GM23248 (cell line): ENCODE results near the gene RBM5. TPM values are rescaled to one million over a fixed set of nuclear protein-coding genes. Genes with fewer than 3 reads are reported as not detected.

ENCODE experiments used
- DNase-seq: peaks from one replicate; pipeline ENCODE4 v3.0.0-alpha.2; 2015
- H2AFZ ChIP-seq: fragments of 200-600 bp; sonication (generic); 2 replicates; pipeline ENCODE4 v1.6.1; 2016; ENCODE audit warnings: antibody characterized with exemption
- H3F3A ChIP-seq: fragments of 200-600 bp; sonication (generic); 2 replicates; pipeline ENCODE4 v1.6.1; 2016; ENCODE audit warnings: mild to moderate bottlenecking, antibody characterized with exemption, mixed run types; ENCODE audit not compliant: insufficient read depth
- H3K27ac ChIP-seq: fragments of 200-600 bp; sonication (generic); 2 replicates; pipeline ENCODE4 v1.5.1; 2016; ENCODE audit warnings: mild to moderate bottlenecking
- H3K27me3 ChIP-seq: fragments of 200-600 bp; sonication (generic); replicated peaks from 2 replicates; pipeline ENCODE4 v1.6.1; 2016; ENCODE audit warnings: mild to moderate bottlenecking; ENCODE audit not compliant: insufficient read depth
- H3K36me3 ChIP-seq: fragments of 200-600 bp; sonication (generic); 2 replicates; pipeline ENCODE4 v1.6.1; 2016; ENCODE audit warnings: low read depth, mild to moderate bottlenecking
- H3K4me1 ChIP-seq: fragments of 200-600 bp; sonication (generic); 2 replicates; pipeline ENCODE4 v1.6.1; 2016; ENCODE audit warnings: mild to moderate bottlenecking; ENCODE audit not compliant: insufficient read depth
- H3K4me2 ChIP-seq: fragments of 200-600 bp; sonication (generic); one replicate; pipeline ENCODE4 v1.6.1; 2016; ENCODE audit warnings: mild to moderate bottlenecking; ENCODE audit not compliant: unreplicated experiment
- H3K4me3 ChIP-seq: fragments of 200-600 bp; sonication (generic); 2 replicates; pipeline ENCODE4 v1.5.1; 2016; ENCODE audit warnings: mild to moderate bottlenecking
- H3K79me2 ChIP-seq: fragments of 200-600 bp; sonication (generic); 2 replicates; pipeline ENCODE4 v1.6.1; 2016; ENCODE audit warnings: mild to moderate bottlenecking; ENCODE audit not compliant: insufficient read depth
- H3K9ac ChIP-seq: fragments of 200-600 bp; sonication (generic); 2 replicates; pipeline ENCODE4 v1.6.1; 2016; ENCODE audit warnings: mild to moderate bottlenecking
- H3K9me2 ChIP-seq: fragments of 200-600 bp; sonication (generic); 2 replicates; pipeline ENCODE4 v1.6.1; 2016; ENCODE audit warnings: mixed run types, mild to moderate bottlenecking, moderate library complexity; ENCODE audit not compliant: insufficient read depth
- H3K9me3 ChIP-seq: fragments of 200-600 bp; sonication (generic); one replicate; pipeline ENCODE4 v1.6.1; 2017; ENCODE audit warnings: low read depth
- H4K20me1 ChIP-seq: fragments of 200-600 bp; sonication (generic); 2 replicates; pipeline ENCODE4 v1.6.0; 2016; ENCODE audit not compliant: insufficient read depth
- EZH2 ChIP-seq: fragments of 200-600 bp; sonication (generic); IDR thresholded peaks from 2 replicates; pipeline ENCODE4 v1.6.1; 2018; ENCODE audit warnings: antibody characterized with exemption, mild to moderate bottlenecking; ENCODE audit not compliant: insufficient read depth, poor library complexity, severe bottlenecking
- EZH2phosphoT487 ChIP-seq: fragments of 200-600 bp; sonication (generic); IDR thresholded peaks from 2 replicates; pipeline ENCODE4 v1.6.1; 2018; ENCODE audit warnings: antibody characterized with exemption, moderate library complexity, mild to moderate bottlenecking, low read depth; ENCODE audit not compliant: insufficient read depth
- WGBS, 2 experiments: methylation state at CpG; one replicate each; pipeline ENCODE4 v1.1.6; 2015 to 2017; ENCODE audit warnings: low lambda C conversion rate in 2 of 2, low coverage in 1 of 2; ENCODE audit errors: missing lambda C conversion rate in 2 of 2; 5-methylcytosine and 5-hydroxymethylcytosine counted together
- in situ Hi-C: fragments of 300-500 bp; cut with MboI; formaldehyde crosslinking; loops from 2 replicates; pipeline ENCODE4 v1.15.0; 2020
- polyA plus RNA-seq: library from polyadenylated mRNA; unstranded; fragments of >200 nt; fragmentation: Nextera tagmentation; extraction: Ambion mirVana; gene quantifications from 2 replicates; pipeline ENCODE4 v1.2.1, GENCODE V29; 2016
- total RNA-seq: library from RNA; depleted of rRNA; stranded (reverse); fragments of >200 nt; shearing (Covaris generic); gene quantifications from 2 replicates; pipeline ENCODE4 v1.2.3, GENCODE V29; 2014

Gene RBM5
- total and polyA plus RNA-seq, 2 experiments from 2014 or later, result 55.0 to 86.1 TPM

GRCh38 chr3:50100956-50101845 is 12.5 kb downstream of the RBM5 start:
- no peak overlapping the region for H3K9ac ChIP-seq
- no peaks in the 10 kb centered on the region for H3K9me2 ChIP-seq
- H3K9me3 ChIP-seq, result no peaks in the 10 kb centered on the region
- peak; percentile 69 for DNase-seq
- H3K27ac ChIP-seq, result no peak overlapping the region
- H3K4me3 ChIP-seq, result no peak overlapping the region
- no peak overlapping the region for H2AFZ ChIP-seq
- peaks cover 82% of the 10 kb centered on the region for H3K79me2 ChIP-seq
- H3K4me1 ChIP-seq, result 0 out of 2 replicates have a peak, but pooled peaks cover 11% of the 10 kb centered on the region
- H3F3A ChIP-seq, result peaks cover 46% of the 10 kb centered on the region
- in situ Hi-C loops, result no loop called here
- H3K36me3 ChIP-seq, result peaks cover 90% of the 10 kb centered on the region
- 82 to 85% methylated on average over 4 of the region's 4 CpGs for WGBS, 2 experiments
- H4K20me1 ChIP-seq, result peaks cover 4% of the 10 kb centered on the region; the same call in 1 of the 2 replicates
- H3K27me3 ChIP-seq, result no peaks in the 10 kb centered on the region
- no peak overlapping the region for H3K4me2 ChIP-seq
- TF ChIP-seq EZH2, result no peak
- no peak for TF ChIP-seq EZH2phosphoT487

- Histone ChIP-seq H3K36me3 (peaks cover 92% of the 10 kb centered on the region), H3K4me2 (no peak overlapping the region), H3K9ac (no peak overlapping the region), H3K27ac (no peak overlapping the region), H3F3A (peaks cover 49% of the 10 kb centered on the region), H3K27me3 (no peaks in the 10 kb centered on the region), H3K79me2 (peaks cover 77% of the 10 kb centered on the region), H3K4me3 (no peak overlapping the region), H2AFZ (no peak overlapping the region), H3K9me3 (no peaks in the 10 kb centered on the region), H3K4me1 (0 out of 2 replicates have a peak, but pooled peaks cover 11% of the 10 kb centered on the region), H4K20me1 (peaks cover 4% of the 10 kb centered on the region), H3K9me2 (no peaks in the 10 kb centered on the region)
- in situ Hi-C loops, result no loop called here
- TF ChIP-seq EZH2phosphoT487 (no peak), EZH2 (no peak)
- WGBS, 2 experiments, result 96 to 97% methylated on average over 7 of the region's 7 CpGs
- no peak for DNase-seq
Observed at GRCh38 chr3:50102558-50102957, 13.8 kb downstream of the RBM5 start.

- in situ Hi-C loops, result no loop called here
- H3K9me2 ChIP-seq, result no peaks in the 10 kb centered on the region
- no peak for DNase-seq
Observed at GRCh38 chr3:50111757-50112156, 23.0 kb downstream of the RBM5 start.

GRCh38 chr3:50112462-50112861 is 23.7 kb downstream of the RBM5 start:
- Histone ChIP-seq H3K9ac (no peak overlapping the region), H3K9me2 (no peaks in the 10 kb centered on the region), H2AFZ (no peak overlapping the region), H3K27me3 (no peaks in the 10 kb centered on the region), H3K4me3 (no peak overlapping the region), H3K36me3 (peaks cover 90% of the 10 kb centered on the region), H3K79me2 (peaks cover 23% of the 10 kb centered on the region), H3K27ac (no peak overlapping the region), H4K20me1 (no peaks in the 10 kb centered on the region; the same call in 1 of the 2 replicates), H3K4me2 (no peak overlapping the region), H3F3A (peaks cover 68% of the 10 kb centered on the region), H3K4me1 (no peaks in the 10 kb centered on the region), H3K9me3 (no peaks in the 10 kb centered on the region)
- WGBS, 2 experiments, result 89 to 93% methylated on average over 3 of the region's 3 CpGs
- no peak for TF ChIP-seq EZH2
- peak; percentile 47 for DNase-seq
- in situ Hi-C loops, result no loop called here

More at GRCh38 chr3:50111757-50112156, 23.0 kb downstream of the RBM5 start:
- H3K4me3 ChIP-seq, result no peak overlapping the region
- peaks cover 66% of the 10 kb centered on the region for H3F3A ChIP-seq
- no peaks in the 10 kb centered on the region for H3K9me3 ChIP-seq
- no peak overlapping the region for H2AFZ ChIP-seq
- H3K4me2 ChIP-seq, result no peak overlapping the region
- H3K36me3 ChIP-seq, result peaks cover 90% of the 10 kb centered on the region
- TF ChIP-seq EZH2 (no peak), EZH2phosphoT487 (no peak)
- no peak overlapping the region for H3K27ac ChIP-seq
- H3K79me2 ChIP-seq, result peaks cover 30% of the 10 kb centered on the region
- no peaks in the 10 kb centered on the region for H3K27me3 ChIP-seq
- H3K9ac ChIP-seq, result no peak overlapping the region
- H4K20me1 ChIP-seq, result no peaks in the 10 kb centered on the region; the same call in 1 of the 2 replicates
- no peaks in the 10 kb centered on the region for H3K4me1 ChIP-seq
- WGBS, 2 experiments, result 69 to 74% methylated on average over 4 to 5 of the region's 5 CpGs
